ENCODE results near the gene VPS37B. TPM values are rescaled to one million over a fixed set of nuclear protein-coding genes. Genes with fewer than 3 reads are reported as not detected.
A peak's percentile ranks its signal among the peaks of the same experiment; 100 is the strongest.

The VPS37B gene
- total RNA-seq, 1 donor from 2014 or later, result 36.3 TPM

- DNase-seq (peak; percentile 82), ATAC-seq (peak; percentile 69)
- no peaks in the 10 kb centered on the region for H3K9me3 ChIP-seq
- TF ChIP-seq CTCF (IDR thresholded peaks at IDR 0.05), result no peak
- peak overlapping the region; percentile 11 for H3K27ac ChIP-seq
- peaks cover 16% of the 10 kb centered on the region for H3K4me1 ChIP-seq
- intact Hi-C loops (cut with DNase I), result no loop called here
- H3K4me3 ChIP-seq, result no peak overlapping the region
- no peaks in the 10 kb centered on the region for H3K27me3 ChIP-seq
- peaks cover 32% of the 10 kb centered on the region for H3K36me3 ChIP-seq
Measured at GRCh38 chr12:122862872-122863701, 32.8 kb downstream of the VPS37B start.

- peaks cover 16% of the 10 kb centered on the region for H3K4me1 ChIP-seq
- DNase-seq, result peak; percentile 64
- TF ChIP-seq CTCF (IDR thresholded peaks at IDR 0.05), result no peak
- peaks cover 24% of the 10 kb centered on the region for H3K36me3 ChIP-seq
- no peaks in the 10 kb centered on the region for H3K9me3 ChIP-seq
- H3K4me3 ChIP-seq, result no peak overlapping the region
- H3K27ac ChIP-seq, result peak overlapping the region; percentile 31
- ATAC-seq, result no peak
- intact Hi-C loops (cut with DNase I), result no loop called here
- H3K27me3 ChIP-seq, result no peaks in the 10 kb centered on the region
Measured at GRCh38 chr12:122862110-122862634, 33.8 kb downstream of the VPS37B start.

- Histone ChIP-seq H3K9me3 (no peaks in the 10 kb centered on the region), H3K4me1 (peaks cover 16% of the 10 kb centered on the region), H3K4me3 (no peak overlapping the region), H3K36me3 (peaks cover 24% of the 10 kb centered on the region), H3K27ac (no peak overlapping the region), H3K27me3 (no peaks in the 10 kb centered on the region)
- DNase-seq (peak; percentile 59), ATAC-seq (no peak)
- intact Hi-C loops (cut with DNase I), result loop anchor here (2.0 kb wide), 1 partner anchor 89 kb away; no protein-coding TSS in a partner anchor
- TF ChIP-seq CTCF (IDR thresholded peaks at IDR 0.05), result no peak
Measured at GRCh38 chr12:122861587-122861970, 34.3 kb downstream of the VPS37B start.

- no peaks in the 10 kb centered on the region for H3K9me3 ChIP-seq
- H3K27ac ChIP-seq, result no peak overlapping the region
- DNase-seq (peak; percentile 66), ATAC-seq (no peak)
- H3K27me3 ChIP-seq, result no peaks in the 10 kb centered on the region
- intact Hi-C loops (cut with DNase I), result loop anchor here (2.0 kb wide), 1 partner anchor 90 kb away; no protein-coding TSS in a partner anchor
- TF ChIP-seq CTCF (IDR thresholded peaks at IDR 0.05), result no peak
- peaks cover 16% of the 10 kb centered on the region for H3K4me1 ChIP-seq
- peaks cover 24% of the 10 kb centered on the region for H3K36me3 ChIP-seq
- H3K4me3 ChIP-seq, result no peak overlapping the region
Measured at GRCh38 chr12:122860854-122861586, 34.9 kb downstream of the VPS37B start.

GRCh38 chr12:122860040-122860853 lies 35.7 kb downstream of the VPS37B start:
- no peak overlapping the region for H3K4me3 ChIP-seq
- intact Hi-C loops (cut with DNase I), result loop anchor here (2.0 kb wide), 1 partner anchor 91 kb away; no protein-coding TSS in a partner anchor
- peak; percentile 92 for DNase-seq
- ATAC-seq, result peak; percentile 71
- peak; percentile 84 for TF ChIP-seq CTCF (IDR thresholded peaks at IDR 0.05)
- H3K27ac ChIP-seq, result no peak overlapping the region
- peaks cover 21% of the 10 kb centered on the region for H3K36me3 ChIP-seq
- H3K9me3 ChIP-seq, result no peaks in the 10 kb centered on the region
- H3K4me1 ChIP-seq, result peaks cover 16% of the 10 kb centered on the region
- no peaks in the 10 kb centered on the region for H3K27me3 ChIP-seq
